HG03175 (cell line): ENCODE results near the gene VN1R5.
A peak's percentile ranks its signal among the peaks of the same experiment; 100 is the strongest.
"Not testable (repeated sequence)": the region's sequence is repeated elsewhere in the genome, so short reads cannot be mapped to it uniquely, and the experiment has no call there.

ENCODE experiments used
- ATAC-seq: cut with Tn5 transposase; IDR thresholded peaks from one replicate; pipeline ENCODE4 v1.9.1; 2021; ENCODE audit warnings: mild to moderate bottlenecking, moderate library complexity; ENCODE audit not compliant: unreplicated experiment

The VN1R5 gene

DNA sequence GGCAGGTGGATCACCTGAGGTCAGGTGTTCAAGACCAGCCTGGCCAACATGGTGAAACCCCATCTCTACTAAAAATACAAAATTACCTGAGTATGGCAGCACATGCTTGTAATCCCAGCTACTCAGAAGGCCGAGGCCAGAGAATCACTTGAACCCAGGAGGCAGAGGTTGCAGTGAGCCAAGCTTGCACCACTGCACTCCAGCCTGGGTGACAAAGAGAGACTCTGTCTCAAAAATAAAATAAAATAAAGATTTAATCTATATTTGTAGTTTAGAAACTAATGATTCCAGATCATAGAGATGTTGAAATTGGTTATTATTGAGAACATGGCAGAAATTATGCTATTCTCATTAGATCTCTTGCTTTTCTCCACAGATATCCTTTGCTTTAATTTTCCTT, at the start of gene VN1R5:
Gene VN1R5 (plus strand): TSS at position 301 of the 400 bp plus-strand sequence.
- ATAC-seq, result not testable (repeated sequence)

DNA sequence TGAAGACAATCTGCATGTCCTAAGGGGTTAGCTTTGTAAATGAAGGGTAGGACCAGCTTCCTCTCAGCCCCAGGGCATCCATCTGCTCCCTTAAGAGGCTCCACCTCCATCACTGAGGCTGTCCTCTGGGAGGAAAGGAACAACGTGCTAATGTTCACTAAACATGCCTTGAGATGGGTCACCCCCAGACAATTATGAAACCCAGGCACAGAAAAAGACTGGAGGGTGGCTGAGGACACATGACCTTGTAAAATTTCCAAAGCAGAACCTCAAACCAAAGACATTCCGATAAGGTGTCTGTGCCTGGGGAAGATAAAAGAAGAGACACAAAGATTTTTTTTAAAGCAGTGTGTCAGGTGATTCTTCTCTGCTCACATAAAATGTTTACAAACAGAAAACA, 46.5 kb upstream of the VN1R5 start:
- ATAC-seq, result no peak

DNA sequence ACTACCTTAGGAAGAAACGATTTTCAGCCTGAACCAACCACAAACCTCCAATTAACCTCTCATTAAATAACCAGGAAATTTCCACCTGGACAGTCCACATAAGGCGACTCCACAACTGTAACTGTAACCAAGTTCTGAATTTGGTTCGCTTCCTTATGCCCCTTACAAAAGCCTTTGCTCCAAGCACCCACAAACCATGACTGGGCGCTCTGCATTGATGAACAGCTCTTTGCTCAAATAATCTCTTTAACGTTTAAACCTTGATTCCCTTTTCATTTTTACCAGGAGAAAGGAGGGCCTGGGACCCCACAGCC, 45.9 kb upstream of the VN1R5 start:
- peak; percentile 2 for ATAC-seq

DNA sequence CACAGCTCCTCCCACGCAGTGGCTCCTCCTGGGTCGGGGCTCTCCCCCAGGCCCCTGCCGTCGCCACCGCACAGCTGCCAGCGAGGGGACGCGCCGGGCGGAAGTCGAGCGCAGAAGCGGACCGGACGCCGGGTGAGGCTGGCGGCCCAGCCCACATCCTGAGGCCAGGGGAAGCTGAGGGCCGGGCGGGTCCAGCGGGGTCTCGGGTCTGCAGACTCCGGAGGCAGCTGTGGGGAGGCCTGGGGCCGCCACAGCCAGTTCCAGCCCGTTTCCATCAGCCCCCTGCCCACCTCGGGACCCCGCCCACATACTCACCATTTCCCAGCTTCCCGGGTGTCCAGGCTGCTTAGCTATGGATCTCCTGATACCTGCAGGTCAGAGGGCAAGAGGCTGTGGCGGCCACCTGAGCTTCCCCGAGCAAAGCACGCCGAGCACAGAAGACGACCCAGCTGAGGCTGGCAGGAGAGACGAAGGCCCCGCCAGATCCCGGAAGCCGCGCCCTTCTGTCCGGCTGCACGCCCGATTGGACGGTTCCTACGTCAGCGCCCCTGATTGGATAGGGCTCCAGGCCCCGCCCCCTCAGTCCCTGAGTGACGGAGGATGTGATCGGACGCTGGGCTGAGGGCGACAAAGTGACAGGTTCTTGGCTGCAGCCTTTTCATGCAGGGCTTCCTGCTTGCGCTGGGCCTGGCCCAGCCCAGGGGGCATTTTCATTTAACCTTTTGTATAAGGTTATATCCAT, 45.3 kb upstream of the VN1R5 start:
- peak; percentile 89 for ATAC-seq

DNA sequence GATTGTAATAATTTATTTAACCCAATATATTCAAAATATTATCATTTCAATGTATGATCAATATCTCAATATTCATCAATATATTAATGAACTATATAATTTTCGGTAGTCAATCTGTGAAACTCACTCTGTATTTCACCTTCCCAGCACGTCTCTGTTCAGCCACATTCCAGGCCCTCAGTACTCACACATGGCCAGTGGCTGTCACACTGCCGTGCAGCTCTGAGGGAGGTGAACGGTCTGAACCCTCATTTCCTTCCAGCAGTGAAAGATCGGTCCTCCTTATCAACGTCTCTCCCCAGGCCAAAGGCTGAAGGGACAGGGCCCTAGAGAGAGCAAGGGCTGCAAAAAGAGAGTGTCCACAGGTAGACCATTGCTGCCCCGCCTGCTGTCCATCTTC, 44.5 kb upstream of the VN1R5 start:
- ATAC-seq, result no peak

DNA sequence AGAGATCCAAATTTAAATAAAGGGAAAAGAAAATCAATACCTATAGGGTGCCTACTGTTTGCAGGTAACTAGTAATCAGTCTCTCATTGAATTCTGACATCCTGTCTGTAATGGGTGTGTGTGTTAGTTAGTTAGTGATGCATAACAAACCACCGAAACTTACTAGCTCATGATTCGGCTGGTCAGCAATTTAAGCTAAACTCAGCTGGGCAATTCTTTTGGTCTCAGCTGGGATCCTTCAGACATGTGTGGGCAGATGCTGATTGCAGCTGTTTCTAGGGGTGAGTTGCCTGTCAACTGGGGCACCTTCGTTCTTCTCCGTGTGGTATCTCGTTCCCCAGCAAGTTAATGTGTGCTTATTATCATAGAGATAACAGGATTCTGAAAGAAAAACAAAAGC, 43.9 kb upstream of the VN1R5 start:
- peak; percentile 56 for ATAC-seq

DNA sequence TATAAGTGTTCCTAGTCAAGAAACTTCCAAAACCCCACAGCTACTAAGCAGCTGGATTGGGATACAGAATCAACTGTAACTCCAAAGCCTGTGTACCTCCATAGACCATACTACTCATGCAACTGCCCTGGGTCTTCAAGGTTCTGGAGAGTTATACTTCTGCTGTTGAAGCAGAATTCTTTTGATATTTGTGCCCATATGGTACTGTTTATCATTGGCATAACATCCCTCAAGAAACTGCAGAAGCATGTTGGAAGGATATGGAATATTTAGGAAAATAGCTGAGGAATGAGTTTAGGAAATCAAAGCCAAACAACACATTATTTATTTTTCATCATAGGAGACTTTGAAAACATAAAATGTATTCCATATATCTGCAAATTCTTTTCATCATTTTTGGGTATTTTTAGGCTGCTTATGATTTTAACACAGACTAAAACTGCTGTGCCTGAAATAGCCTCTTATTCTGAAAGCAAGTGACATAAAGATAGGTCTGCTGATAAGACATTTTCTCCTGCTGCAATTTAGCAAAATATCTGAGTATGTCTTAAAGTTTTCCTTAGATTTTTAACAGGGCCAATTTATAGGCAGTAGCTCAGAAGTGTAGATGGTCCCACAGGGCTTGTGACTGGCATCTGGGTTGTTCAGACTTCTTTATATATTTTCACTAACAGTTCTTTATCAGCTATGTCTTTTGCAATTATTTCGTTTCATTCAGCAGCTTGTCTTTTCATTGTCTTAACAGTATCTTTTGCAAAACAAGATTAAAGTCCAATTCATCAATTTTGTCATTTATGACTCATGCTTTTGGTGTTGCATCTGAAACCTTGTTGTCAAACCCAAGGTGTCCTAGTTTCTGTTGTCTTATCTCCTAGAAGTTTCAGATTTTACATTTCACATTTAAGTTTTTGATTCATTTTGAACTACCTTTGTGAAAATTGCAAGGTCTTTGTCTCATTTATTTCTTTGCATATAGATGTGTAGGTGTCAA, 43.0 kb upstream of the VN1R5 start:
- no peak for ATAC-seq

DNA sequence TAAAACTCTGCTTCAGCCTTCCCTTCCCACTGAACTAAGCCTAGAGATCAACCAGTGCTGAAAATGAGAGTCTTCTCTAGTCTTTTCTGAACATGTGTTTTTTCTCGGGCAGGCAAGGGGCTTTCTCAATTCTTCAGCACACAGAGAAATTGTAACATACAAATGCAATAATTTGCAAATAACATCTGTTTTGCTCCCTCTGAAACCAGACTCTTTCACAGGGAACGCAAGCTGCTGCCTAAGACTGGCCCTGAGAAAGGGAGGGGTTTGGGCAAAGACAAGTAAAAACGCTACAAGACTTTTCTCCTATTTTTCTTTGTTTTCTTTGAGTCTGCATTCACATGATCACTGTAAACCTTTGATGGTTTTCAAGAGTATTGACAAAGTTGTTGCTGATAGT, 39.6 kb upstream of the VN1R5 start:
- no peak for ATAC-seq

DNA sequence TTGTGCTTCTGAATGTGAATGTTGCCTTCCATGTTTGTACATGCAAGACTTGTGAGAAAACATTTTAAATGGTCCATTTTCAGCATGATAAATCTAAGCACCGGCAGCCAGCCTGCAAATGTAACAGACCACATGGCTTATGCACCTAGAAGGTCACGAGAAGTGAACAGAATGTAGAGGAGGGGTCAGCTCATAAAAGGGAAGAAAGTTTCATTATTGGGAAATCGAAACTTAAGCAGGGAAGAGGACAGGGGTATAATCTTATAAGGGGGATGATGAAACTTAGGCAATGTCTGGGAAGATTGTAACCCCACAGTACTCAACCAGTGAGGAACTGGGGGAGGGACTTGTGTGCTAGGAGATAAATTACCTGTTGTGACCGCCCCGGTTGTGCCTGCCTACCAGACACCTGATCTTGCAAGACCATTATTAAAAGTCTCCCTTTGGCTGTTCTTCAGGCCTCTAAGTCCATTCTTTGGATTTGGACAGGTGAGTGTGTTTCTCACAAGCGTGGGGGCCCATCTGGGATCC, 37.7 kb upstream of the VN1R5 start:
- no peak for ATAC-seq

DNA sequence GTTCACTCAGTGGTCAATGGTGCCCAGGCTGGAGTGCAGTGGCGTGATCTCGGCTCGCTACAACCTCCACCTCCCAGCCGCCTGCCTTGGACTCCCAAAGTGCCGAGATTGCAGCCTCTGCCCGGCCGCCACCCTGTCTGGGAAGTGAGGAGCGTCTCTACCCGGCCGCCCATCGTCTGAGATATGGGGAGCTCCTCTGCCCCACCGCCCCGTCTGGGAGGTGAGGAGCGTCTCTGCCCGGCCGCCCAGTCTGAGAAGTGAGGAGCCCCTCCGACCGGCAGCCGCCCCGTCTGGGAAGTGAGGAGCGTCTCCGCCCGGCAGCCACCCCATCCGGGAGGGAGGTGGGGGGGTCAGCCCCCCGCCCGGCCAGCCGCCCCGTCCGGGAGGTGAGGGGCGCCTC, 35.6 kb upstream of the VN1R5 start:
- not testable (repeated sequence) for ATAC-seq

DNA sequence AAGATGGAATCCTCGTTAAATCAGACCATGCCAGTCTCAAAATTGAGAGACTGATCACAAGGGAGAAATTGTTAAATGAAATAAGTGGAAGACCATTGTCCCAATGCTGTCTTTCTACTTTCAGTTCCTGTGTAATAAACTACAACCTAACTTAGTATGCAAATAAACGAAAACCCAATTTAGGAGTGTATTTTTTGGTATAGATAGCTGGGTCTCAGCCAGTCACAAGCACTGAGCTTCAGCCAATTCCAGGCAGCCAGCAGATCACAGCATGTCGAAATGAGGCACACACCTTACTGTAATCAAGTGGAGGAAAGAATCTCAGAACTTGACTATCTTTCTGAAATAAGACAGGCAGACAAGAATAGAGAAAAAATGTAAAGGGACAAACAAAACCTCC, 33.0 kb upstream of the VN1R5 start:
- ATAC-seq, result no peak

DNA sequence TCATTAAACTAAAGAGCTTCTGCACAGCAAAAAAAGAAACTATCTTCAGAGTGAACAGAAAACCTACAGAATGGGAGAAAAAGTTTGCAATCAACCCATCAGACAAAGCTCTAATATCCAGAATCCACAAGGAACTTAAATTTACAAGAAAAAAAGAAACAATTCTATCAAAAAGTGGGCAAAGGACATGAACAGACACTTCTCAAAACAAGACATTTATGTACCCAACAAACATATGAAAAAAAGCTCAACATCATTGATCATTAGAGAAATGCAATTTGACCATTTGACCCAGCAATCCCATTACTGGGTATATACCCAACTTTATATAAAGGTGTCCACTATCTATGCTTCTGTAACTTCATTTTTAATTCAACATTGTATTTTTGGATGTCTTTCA, 31.1 kb upstream of the VN1R5 start:
- no peak for ATAC-seq

DNA sequence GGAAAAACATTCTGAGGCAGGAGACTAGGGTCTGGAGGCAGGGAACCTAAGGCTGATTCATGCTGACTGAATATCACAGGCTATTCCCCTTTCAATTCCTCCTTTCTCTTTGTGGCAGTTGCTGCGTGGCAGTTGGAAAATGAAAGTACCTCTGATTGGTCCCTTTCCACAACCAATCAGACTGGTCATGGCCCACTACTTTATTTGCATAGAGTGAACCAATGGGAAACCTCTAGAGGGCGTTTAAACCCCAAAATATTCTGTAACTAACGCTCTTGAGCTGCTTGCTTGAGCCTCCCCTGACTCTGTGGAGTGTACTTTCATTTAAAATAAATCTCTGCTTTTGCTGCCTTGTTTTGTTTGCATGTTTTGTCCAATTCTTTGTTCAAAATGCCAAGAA, 27.7 kb upstream of the VN1R5 start:
- ATAC-seq, result no peak

DNA sequence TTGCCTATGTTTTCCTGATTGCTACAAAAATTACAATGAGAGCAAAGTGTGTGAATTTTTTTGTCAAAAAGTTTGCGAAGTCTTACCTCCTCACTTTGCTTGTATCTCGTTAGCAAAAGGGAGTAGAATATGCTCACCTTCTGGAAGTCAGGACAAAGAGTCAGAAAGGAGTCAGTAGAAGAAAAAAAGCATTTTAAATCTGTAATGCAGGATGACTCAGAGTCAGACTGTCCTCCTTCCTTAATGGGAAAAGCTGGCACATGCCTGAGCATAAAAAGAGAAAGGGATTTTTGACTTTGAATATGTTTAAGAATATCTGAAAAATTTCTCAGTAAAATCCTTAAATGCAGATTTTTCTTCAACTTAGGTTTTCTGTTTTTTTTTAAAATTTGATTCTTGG, 14.2 kb upstream of the VN1R5 start:
- no peak for ATAC-seq

DNA sequence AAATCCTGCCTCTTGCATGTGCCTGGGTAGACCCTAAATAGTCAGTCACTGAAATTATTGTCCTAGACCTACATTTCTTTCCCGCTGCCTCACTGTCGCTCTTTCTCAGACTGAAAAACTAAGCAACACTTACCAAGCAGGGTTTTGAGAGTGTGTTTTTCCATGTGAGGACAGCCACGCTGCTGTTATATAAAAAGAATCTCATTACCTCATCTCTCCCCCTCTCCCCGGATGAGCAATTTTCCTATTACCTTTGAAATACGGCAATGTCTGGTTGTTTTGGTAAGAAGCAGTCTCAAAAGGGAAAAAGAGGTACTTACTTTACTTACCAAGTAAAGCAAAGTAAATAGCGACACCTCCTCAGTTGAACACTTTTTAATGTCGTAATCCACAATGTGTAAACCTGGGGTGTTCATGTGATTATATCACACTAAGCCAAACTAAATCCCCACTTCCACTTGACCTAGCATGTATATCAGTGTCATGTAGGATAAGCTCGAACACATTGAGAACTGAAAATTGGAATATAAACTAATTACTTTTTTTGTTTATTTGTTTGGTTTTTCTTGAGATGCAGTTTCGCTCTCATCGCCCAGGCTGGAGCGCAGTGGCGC, 12.2 kb upstream of the VN1R5 start:
- ATAC-seq, result no peak

DNA sequence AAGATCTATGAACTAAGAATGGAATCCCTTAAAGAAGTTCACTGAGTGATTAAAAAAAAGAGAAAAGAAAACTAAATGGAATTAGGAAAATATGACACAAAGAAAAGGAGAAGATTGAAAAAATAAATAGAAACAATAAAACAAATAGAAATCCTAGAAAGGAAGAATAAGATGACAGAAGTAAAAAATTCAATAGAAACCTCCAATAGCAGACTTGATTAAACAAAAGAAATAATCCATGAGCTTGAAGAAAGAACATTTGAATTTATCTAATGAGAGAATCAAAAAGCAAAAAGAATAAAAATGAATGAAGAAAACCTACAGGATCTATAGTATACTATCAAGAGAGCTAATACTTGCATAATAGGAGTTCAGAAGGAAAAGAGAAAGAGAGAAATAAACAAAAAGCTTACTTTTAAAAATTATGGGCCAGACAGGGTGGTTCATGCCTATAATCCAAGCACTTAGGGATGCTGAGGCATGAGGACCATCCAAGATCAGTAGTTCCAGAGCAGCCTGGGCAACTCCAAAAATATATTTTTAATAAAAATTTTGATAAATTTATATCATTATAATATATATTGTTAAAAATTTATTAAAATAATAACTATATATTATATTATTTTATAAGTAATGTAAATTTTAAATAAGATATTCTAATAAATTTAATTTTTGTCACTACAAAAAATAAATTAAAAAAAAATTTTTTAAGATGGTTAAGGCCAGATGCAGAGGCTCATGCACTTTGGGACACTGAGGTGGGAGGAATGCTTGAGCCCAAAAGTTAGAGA, 9.4 kb upstream of the VN1R5 start:
- no peak for ATAC-seq

DNA sequence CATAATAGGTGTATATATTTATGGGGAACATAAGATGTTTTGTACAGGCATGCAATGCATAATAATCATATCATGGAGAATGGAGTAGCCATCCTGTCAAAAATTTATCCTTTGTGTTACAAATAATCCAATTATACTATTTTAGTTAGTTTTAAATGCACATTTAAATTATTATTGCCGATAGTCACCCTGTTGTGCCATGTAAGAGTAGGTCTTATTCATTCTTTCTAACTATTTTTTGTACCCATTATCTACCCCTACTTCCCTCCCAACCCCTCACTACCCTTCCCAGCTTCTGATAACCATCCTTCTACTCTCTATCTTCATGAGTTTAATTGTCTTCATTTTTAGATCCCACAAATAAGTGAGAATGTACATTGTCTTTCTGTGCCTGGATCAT, 8.3 kb upstream of the VN1R5 start:
- no peak for ATAC-seq

DNA sequence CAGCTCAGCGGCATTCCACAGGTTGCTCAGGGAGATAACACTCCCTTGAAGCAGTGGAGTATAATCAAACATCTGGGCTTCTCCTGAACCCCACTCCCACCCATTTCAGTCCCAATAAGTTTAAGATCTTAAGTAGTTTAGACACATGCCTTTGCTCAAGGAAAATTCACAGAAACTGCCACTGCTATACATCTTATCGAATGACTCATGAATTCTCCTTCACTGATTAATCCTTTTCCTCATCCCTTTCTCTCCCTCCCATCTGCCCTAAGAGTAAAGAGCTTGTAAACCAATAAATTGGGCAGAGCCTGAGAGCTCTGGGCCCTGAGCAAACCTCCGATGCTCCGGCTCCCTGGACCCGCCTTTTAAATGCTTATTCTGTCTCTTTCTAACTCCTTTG, 10.2 kb downstream of the VN1R5 start:
- ATAC-seq, result no peak

DNA sequence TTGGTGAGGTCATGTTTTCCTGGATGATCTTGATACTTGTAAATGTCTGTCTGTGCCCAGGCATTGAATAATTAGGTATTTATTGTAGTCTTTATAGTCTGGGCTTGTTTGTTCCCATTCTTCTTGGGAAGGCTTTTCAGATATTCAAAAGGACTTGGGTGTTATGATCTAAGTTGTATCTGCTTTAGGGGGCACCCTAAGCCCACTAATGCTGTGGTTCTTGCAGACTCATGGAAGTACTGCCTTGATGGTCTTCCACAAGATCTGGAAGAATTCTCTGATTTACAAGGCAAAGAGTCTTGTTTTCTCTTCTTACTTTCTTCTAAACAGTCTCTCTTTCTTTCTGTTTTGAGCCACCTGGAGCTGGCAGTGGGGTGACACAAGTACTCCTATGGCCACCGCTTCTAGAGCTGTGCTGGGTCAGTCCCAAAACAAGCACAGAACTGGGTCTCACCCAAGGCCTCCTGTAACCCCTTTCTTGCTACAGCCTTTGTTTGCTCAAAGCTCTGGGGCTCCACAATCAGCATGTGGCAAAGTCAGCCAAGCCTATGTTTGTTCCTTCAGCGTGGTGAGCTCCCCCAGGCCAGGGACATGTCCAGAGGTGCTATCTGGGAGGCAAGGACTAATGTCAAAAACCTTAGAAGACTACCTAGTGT, 12.6 kb downstream of the VN1R5 start:
- ATAC-seq, result no peak

DNA sequence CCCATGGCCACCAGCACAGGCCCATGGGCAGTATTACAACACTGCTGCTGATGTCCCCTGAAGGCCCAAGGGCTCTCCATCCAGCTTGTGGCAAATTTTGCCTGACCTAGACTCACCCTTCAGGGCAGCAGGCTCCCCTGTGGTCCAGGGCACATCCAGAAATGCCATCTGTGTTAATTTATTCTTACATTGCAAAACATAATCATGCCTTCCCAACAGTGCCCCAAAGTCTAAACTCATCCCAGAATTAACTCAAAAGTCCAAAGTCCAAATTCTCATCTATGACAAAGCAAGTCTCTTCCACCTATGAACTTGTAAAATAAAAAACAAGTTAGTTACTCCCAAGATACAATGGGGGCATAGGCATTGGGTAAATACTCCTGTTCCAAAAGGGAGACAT, 13.3 kb downstream of the VN1R5 start:
- ATAC-seq, result no peak
